ENCODE results near the gene SEMA5B.

Gene SEMA5B

GRCh38 chr3:122926811-122927210 lies 100.8 kb downstream of the SEMA5B start:
- DNase-seq (ENCODE audit: insufficient read length, low spot score), result no peak
- no peak for FAIRE-seq
- TF ChIP-seq TAF1 (IDR thresholded peaks at IDR 0.05; ENCODE audit: low read depth, low read length) (no peak), POLR2AphosphoS5 (IDR thresholded peaks at IDR 0.05; ENCODE audit: low read depth, low read length) (no peak), SPI1 (IDR thresholded peaks at IDR 0.05; ENCODE audit: low read depth, low read length) (no peak), POLR2A (IDR thresholded peaks at IDR 0.05; ENCODE audit: low read depth, low read length) (no peak)

- DNase-seq (ENCODE audit: insufficient read length, low spot score), result no peak
- TF ChIP-seq POLR2A (IDR thresholded peaks at IDR 0.05; ENCODE audit: low read depth, low read length), result no peak
- no peak for TF ChIP-seq POLR2AphosphoS5 (IDR thresholded peaks at IDR 0.05; ENCODE audit: low read depth, low read length)
- no peak for TF ChIP-seq PAX5 (IDR thresholded peaks at IDR 0.05; ENCODE audit: insufficient read depth, low read length, severe bottlenecking)
- no peak for TF ChIP-seq SPI1 (IDR thresholded peaks at IDR 0.05; ENCODE audit: low read depth, low read length)
- TF ChIP-seq TAF1 (IDR thresholded peaks at IDR 0.05; ENCODE audit: low read depth, low read length), result no peak
- no peak for TF ChIP-seq POU2F2 (IDR thresholded peaks at IDR 0.05; ENCODE audit: low read depth, low read length)
- FAIRE-seq, result no peak
Measured at GRCh38 chr3:122926322-122926721, 101.2 kb downstream of the SEMA5B start.

GRCh38 chr3:122925756-122926155 lies 101.8 kb downstream of the SEMA5B start:
- DNase-seq (ENCODE audit: insufficient read length, low spot score), result no peak
- no peak for TF ChIP-seq SPI1 (IDR thresholded peaks at IDR 0.05; ENCODE audit: low read depth, low read length)
- no peak for TF ChIP-seq PAX5 (IDR thresholded peaks at IDR 0.05; ENCODE audit: insufficient read depth, low read length, severe bottlenecking)
- no peak for TF ChIP-seq POU2F2 (IDR thresholded peaks at IDR 0.05; ENCODE audit: low read depth, low read length)
- no peak for TF ChIP-seq TAF1 (IDR thresholded peaks at IDR 0.05; ENCODE audit: low read depth, low read length)
- TF ChIP-seq POLR2AphosphoS5 (IDR thresholded peaks at IDR 0.05; ENCODE audit: low read depth, low read length), result no peak
- TF ChIP-seq POLR2A (IDR thresholded peaks at IDR 0.05; ENCODE audit: low read depth, low read length), result no peak
- FAIRE-seq, result no peak

- FAIRE-seq (no peak), DNase-seq (ENCODE audit: insufficient read length, low spot score) (no peak)
- TF ChIP-seq POLR2A (IDR thresholded peaks at IDR 0.05; ENCODE audit: low read depth, low read length) (no peak), SPI1 (IDR thresholded peaks at IDR 0.05; ENCODE audit: low read depth, low read length) (no peak), PAX5 (IDR thresholded peaks at IDR 0.05; ENCODE audit: insufficient read depth, low read length, severe bottlenecking) (no peak), POLR2AphosphoS5 (IDR thresholded peaks at IDR 0.05; ENCODE audit: low read depth, low read length) (no peak), TAF1 (IDR thresholded peaks at IDR 0.05; ENCODE audit: low read depth, low read length) (no peak), POU2F2 (IDR thresholded peaks at IDR 0.05; ENCODE audit: low read depth, low read length) (no peak)
Measured at GRCh38 chr3:122924056-122924455, 103.5 kb downstream of the SEMA5B start.

GRCh38 chr3:122923611-122924010 lies 104.0 kb downstream of the SEMA5B start:
- FAIRE-seq, result no peak
- DNase-seq (ENCODE audit: insufficient read length, low spot score), result no peak
- TF ChIP-seq PAX5 (IDR thresholded peaks at IDR 0.05; ENCODE audit: insufficient read depth, low read length, severe bottlenecking) (no peak), POLR2A (IDR thresholded peaks at IDR 0.05; ENCODE audit: low read depth, low read length) (no peak), POU2F2 (IDR thresholded peaks at IDR 0.05; ENCODE audit: low read depth, low read length) (no peak), TAF1 (IDR thresholded peaks at IDR 0.05; ENCODE audit: low read depth, low read length) (no peak), SPI1 (IDR thresholded peaks at IDR 0.05; ENCODE audit: low read depth, low read length) (no peak), POLR2AphosphoS5 (IDR thresholded peaks at IDR 0.05; ENCODE audit: low read depth, low read length) (no peak)

- DNase-seq (ENCODE audit: insufficient read length, low spot score), result peak; percentile 66
- no peak for TF ChIP-seq POLR2AphosphoS5 (IDR thresholded peaks at IDR 0.05; ENCODE audit: low read depth, low read length)
- TF ChIP-seq TAF1 (IDR thresholded peaks at IDR 0.05; ENCODE audit: low read depth, low read length), result no peak
- no peak for TF ChIP-seq POLR2A (IDR thresholded peaks at IDR 0.05; ENCODE audit: low read depth, low read length)
- TF ChIP-seq PAX5 (IDR thresholded peaks at IDR 0.05; ENCODE audit: insufficient read depth, low read length, severe bottlenecking), result no peak
- no peak for TF ChIP-seq POU2F2 (IDR thresholded peaks at IDR 0.05; ENCODE audit: low read depth, low read length)
- TF ChIP-seq SPI1 (IDR thresholded peaks at IDR 0.05; ENCODE audit: low read depth, low read length), result no peak
- FAIRE-seq, result peak; percentile 74
Measured at GRCh38 chr3:122921791-122922651, 105.5 kb downstream of the SEMA5B start.

- DNase-seq (ENCODE audit: insufficient read length, low spot score) (no peak), FAIRE-seq (no peak)
- TF ChIP-seq POU2F2 (IDR thresholded peaks at IDR 0.05; ENCODE audit: low read depth, low read length) (no peak), SPI1 (IDR thresholded peaks at IDR 0.05; ENCODE audit: low read depth, low read length) (no peak), PAX5 (IDR thresholded peaks at IDR 0.05; ENCODE audit: insufficient read depth, low read length, severe bottlenecking) (no peak), POLR2AphosphoS5 (IDR thresholded peaks at IDR 0.05; ENCODE audit: low read depth, low read length) (no peak), POLR2A (IDR thresholded peaks at IDR 0.05; ENCODE audit: low read depth, low read length) (no peak), TAF1 (IDR thresholded peaks at IDR 0.05; ENCODE audit: low read depth, low read length) (no peak)
Measured at GRCh38 chr3:122920986-122921385, 106.6 kb downstream of the SEMA5B start.

GRCh38 chr3:122919291-122919610 lies 108.3 kb downstream of the SEMA5B start:
- TF ChIP-seq SPI1 (IDR thresholded peaks at IDR 0.05; ENCODE audit: low read depth, low read length) (no peak), POLR2AphosphoS5 (IDR thresholded peaks at IDR 0.05; ENCODE audit: low read depth, low read length) (no peak), POLR2A (IDR thresholded peaks at IDR 0.05; ENCODE audit: low read depth, low read length) (no peak), POU2F2 (IDR thresholded peaks at IDR 0.05; ENCODE audit: low read depth, low read length) (no peak), PAX5 (IDR thresholded peaks at IDR 0.05; ENCODE audit: insufficient read depth, low read length, severe bottlenecking) (no peak), TAF1 (IDR thresholded peaks at IDR 0.05; ENCODE audit: low read depth, low read length) (no peak)
- DNase-seq (ENCODE audit: insufficient read length, low spot score) (no peak), FAIRE-seq (no peak)

- FAIRE-seq, result no peak
- no peak for DNase-seq (ENCODE audit: insufficient read length, low spot score)
- TF ChIP-seq TAF1 (IDR thresholded peaks at IDR 0.05; ENCODE audit: low read depth, low read length), result no peak
- no peak for TF ChIP-seq PAX5 (IDR thresholded peaks at IDR 0.05; ENCODE audit: insufficient read depth, low read length, severe bottlenecking)
- TF ChIP-seq POU2F2 (IDR thresholded peaks at IDR 0.05; ENCODE audit: low read depth, low read length), result no peak
- TF ChIP-seq SPI1 (IDR thresholded peaks at IDR 0.05; ENCODE audit: low read depth, low read length), result no peak
- TF ChIP-seq POLR2A (IDR thresholded peaks at IDR 0.05; ENCODE audit: low read depth, low read length), result no peak
- TF ChIP-seq POLR2AphosphoS5 (IDR thresholded peaks at IDR 0.05; ENCODE audit: low read depth, low read length), result no peak
Measured at GRCh38 chr3:122918576-122919290, 108.8 kb downstream of the SEMA5B start.
